HG03521 (cell line): ENCODE measurements around the gene STAC.

Source experiments
- ATAC-seq: cut with Tn5 transposase; IDR thresholded peaks from one replicate; pipeline ENCODE4 v1.9.1; 2021; ENCODE audit warnings: mild to moderate bottlenecking, moderate library complexity; ENCODE audit not compliant: unreplicated experiment

Gene STAC, protein sequence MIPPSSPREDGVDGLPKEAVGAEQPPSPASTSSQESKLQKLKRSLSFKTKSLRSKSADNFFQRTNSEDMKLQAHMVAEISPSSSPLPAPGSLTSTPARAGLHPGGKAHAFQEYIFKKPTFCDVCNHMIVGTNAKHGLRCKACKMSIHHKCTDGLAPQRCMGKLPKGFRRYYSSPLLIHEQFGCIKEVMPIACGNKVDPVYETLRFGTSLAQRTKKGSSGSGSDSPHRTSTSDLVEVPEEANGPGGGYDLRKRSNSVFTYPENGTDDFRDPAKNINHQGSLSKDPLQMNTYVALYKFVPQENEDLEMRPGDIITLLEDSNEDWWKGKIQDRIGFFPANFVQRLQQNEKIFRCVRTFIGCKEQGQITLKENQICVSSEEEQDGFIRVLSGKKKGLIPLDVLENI

DNA sequence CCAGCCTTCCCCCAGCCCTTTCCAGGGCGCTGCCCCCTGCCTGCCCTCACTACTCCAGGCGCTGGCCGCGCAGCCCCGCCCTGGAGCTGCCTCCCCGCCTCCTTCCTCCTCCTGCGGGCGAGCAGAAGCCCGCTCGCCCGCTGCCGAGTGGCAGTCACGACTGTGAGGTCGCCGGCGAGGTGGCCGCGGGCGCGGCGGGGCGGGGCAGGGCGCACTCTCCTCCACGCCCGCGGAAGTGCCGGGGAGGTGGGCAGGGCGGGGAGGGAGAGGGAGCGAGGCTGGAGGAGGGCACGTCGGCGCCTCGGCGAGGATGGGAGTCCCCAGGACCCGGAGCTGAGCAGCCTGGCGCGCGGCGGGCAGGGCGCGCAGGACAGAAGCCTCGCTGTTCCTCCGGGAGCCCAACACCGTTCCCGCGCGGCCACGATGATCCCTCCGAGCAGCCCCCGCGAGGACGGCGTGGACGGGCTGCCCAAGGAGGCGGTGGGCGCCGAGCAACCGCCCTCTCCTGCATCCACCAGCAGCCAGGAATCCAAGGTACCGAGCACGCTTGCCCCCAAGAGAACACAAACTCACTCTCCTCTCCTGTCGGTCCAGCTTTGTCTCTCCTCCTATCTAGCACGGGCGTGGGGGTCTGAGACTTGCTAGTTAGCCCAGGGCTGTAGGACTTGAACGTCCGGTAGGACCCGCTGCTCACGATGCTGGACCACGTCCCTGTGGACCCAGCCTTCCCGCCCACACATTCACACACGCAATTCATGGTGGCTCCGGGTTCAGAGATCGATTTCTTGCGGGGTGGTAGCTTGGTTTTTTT, at the start of gene STAC:
TSS of gene STAC (plus strand) at position 284 of the 811 bp plus-strand sequence. CDS start at position 424, 140 bp downstream.
- ATAC-seq: no peak

DNA sequence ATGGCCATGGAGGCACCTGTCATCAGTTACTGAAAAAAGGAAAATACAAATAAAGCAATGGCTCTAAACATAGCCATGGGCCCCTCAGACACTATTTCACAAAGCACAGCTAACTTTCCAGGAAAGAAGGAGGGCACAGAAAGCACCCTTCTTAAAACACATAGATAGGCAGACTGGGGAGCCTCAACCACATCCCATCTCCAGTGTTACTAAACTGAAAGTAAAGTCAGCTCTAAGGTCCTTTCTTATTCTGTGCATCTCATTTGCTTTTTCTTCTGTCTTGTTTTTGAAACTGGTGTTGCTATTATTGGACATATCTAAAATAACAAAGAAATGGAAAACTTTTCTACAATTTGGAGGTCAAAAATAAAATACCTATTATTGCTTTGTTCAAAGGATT, 48.2 kb upstream of the STAC start:
- ATAC-seq: no peak

DNA sequence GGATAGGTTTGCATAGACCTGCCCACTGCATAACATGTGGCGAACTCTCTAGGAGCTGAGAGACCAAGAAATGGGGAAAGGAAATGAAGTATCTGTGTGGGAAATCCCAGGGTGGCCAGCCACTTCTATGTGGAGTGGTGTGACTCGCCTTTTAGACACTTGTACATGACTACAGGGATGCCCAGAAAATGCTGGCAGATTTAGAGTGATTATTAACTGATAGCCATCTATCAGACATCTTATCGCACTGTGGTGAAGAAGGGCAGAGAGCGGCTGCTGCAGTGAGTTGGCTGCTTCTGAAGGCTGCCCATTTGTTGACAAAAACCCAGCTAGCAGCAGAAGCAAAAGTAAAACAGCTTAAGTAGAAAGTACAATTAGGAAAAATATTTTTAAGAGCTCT, 18.1 kb upstream of the STAC start:
- ATAC-seq: no peak

DNA sequence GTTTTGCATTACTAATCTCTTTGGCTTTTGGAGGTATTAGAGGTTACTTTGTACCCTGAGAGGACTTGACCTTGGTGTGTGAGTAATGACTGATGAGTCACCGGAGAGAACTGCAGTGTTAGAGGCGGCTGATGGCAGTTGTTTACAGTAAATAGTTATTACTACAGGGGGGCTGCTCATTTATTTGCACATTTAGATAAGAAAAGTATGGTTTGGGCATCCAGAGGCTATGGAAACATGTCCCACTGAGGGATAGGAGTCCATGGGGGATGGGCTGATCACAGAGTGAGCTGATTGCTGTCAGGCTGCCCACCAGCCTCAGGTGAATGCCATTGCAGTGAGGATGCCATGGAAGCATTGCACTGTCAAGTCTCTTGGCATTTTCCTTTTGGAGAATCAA, 17.3 kb upstream of the STAC start:
- ATAC-seq: no peak

DNA sequence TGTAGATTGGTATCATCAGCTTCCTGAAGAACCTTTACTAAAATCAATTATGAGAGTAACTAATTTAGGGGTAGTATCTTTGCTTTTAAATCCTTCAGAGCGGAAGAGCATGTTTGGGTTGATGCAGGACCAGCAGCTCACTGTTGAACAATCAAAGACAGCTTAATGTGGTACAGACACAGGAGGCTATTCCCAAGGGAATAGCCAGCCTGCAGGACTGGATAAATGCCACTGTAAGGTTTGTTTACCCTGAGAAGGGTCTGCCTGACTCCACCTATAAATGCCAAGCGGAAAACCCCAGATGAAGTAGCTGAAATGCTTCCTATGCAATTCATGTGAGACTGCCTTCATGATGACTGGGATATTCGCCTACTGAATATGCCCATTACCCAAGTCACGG, 16.0 kb upstream of the STAC start:
- ATAC-seq: no peak

DNA sequence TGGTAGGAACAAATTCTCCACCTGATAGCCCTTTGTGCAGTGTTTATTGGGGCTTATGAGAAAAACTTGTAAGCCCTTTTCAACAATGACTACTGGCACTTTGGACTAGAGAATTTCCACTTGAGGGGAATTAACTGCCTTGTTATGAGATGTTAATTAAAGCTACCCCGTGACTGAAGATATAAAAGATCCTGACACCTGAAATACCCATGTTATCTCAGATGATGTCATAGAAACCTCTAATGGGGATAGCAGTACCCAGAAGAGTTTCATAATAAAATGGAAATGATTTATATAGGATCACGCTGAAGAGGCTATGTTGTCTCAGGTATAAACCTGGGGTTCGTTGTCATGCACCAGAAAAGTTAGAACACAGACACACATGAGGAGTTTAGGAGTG, 14.5 kb upstream of the STAC start:
- no peak for ATAC-seq

DNA sequence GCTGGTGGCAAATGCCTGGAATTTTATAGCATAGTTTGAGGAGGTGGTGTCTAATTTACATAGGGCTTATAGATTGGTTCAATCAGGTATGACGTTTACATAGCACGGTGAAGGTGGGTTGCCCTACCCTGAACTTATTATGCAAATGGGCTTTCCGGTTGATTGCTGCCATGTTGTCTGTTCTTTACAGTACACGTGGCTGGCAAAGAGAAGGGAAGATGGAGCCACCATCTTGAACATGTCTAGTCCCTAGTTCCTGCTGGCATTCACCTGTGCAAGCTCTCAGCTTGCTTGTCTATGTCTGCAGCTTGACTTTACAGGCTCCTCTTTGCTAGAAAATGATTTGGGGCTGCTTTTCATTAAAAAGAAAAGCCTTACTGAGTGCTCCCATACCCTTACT, 14.0 kb upstream of the STAC start:
- ATAC-seq: no peak

DNA sequence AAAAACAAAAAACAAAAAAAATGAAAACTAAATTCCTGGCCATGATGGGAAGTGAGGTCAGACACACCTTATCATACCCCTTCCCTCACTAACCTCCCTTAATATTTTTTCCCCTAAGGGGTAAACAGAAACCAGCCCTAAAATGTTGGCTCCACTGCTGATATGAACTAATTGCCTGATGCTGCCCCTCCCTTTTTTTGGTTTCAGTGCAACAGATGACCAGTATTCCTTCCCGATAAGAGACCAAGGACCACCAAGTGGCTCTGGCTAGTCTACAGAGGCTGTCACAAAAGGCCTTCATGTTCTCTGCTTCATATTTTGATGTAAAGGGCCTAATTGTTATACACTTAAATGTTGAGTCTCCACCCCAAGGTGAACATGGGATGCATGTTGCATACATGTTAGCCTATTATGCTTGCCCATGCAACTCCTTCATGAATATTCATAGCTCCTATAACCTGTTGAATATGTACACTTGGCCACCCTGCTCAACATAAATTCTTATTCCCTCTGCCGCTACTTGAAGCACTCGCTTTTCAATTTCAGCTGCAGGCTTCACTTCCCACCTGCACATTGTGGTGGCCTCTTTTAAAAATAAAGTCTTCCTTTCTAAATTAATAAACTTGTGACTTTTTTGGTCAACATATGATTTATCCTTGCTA, 12.3 kb upstream of the STAC start:
- ATAC-seq: no peak

DNA sequence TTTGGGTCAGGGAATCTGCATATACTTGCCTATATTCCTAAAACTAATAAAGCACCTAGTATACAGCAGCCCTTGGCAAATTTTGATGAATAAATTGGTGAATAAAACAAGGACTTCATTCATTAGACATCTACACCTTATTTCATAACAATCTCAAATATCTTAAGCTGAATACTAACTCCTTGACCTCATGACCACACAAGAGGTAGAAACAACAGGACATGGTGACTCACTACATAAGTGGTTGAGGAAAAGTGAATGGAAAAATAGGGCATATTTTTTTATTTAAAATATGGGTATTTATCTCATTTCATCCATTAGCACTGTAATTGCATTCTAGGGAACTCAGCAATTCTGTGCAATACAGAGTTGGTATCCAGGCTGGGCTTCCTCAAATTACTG, 7.8 kb upstream of the STAC start:
- ATAC-seq: no peak

DNA sequence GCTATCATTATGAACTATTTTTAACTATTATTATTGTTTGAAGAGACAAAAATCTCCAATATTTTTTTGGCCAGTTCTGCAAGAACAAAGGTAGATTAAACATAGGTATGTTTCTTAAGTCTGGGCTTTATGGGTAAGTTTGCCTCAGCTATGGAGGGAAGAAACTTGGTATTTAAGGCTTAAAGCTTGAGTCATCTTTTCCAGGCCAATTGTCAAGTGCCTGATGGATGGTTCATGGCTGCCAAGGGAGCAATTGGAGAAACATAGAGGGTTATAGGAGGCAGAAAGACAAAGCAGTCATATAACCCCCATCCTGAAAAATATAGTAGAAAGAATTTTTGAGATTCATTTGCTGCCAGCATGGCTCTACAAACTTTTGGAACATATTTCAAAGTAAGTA, 7.2 kb upstream of the STAC start:
- no peak for ATAC-seq

DNA sequence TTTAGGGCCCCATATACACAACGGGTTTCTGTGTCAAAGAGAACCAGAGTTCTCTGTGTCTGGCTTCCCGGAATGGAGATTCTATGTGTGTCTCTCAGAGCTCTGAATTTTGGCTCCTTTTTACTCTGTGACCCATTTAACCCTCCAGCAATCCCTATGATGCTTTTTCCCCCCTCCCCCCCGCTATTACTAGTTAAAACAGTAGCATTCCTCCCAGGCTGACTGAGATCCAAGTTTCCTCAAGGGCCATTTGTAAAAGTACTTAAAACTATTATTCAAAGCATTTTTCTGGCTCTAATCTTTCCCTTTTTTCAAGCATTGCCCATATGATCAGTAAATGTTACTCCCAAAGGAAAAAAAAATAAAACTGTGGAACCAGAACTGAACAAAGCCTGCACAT, 6.6 kb upstream of the STAC start:
- no peak for ATAC-seq

DNA sequence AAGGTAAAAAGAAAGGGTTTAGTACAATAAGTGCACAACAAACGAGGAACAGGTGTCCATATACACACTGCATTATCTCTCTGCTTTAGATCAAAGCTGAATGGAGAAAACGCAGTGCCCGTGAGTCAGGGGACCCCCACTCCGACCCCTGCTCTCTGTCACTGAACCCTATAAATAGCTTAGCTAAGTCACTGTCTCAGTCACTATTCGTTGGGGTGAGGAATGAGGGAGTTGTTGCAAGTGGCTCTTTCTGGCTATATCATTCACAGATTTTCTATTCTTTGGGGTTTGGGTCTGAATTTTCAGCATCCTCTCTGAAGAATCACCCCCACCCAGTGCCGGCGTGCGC, 458 bp upstream of the STAC start:
- ATAC-seq: no peak

DNA sequence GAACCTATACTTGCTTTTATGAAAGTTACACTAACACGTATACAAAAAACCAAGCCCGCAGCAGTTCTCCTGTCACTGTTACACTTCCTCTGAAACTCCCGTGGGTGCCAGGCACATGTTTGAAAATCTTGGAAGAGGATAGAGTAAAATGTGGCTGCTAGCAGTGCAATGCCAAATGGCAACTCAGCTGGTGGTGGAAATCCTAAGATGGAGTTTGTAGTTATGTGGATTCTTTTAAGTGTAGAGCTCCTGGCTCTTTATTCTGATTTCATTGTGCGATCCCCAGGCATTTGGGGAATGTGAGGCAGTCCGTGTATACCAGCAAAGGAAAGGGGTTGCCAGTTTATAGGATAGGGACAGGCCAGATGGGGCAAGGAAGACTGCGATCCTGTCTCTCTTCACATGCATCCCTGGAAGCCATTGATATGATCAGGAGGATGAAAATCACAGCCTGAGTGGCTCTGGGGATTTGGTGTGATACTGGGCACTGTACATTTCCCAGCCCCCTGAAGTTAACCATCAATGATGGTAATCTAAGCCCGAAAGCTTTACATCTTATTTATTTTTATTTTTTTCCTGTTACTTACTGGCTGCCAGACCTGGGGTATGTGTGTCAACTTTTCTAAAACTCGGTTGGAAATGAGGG, 1.1 kb downstream of the STAC start:
- no peak for ATAC-seq

DNA sequence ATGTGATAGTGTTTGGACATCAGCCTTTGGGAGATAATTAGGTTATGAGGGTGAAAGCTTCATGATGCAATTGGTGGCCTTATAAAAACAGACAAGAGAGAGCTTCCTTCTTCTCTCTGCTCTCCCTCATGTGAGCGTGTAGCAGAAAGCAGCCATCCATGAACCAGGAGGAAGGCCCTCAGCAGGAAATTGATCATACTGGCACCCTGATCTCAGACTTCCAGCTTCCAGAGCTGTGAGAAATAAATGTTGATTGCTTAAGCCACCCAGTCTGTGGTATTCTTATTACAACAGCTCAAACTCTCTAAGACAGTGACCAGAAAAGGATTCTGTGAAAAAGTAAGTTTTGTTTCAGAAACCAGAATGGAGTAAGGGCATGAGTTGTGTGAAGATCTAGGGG, 13.3 kb downstream of the STAC start:
- ATAC-seq: no peak

DNA sequence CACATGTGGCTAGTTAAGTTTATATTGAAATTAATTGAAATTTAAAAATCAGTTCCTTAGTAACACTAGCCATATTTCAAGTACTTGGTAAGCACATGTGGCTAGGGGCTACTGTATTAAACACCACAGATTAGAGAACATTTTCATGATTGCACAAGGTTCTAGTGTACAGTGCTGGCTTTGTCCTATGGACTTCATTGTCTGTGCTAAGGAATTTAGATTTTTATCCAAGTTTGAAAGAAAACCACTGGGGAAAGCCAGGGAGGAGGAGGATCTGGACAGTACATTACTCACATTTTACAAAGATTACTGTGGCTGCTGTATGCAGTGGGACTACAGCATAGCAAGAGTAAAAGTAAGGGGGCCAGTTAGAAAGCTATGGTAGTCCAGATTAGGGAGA, 13.9 kb downstream of the STAC start:
- no peak for ATAC-seq

DNA sequence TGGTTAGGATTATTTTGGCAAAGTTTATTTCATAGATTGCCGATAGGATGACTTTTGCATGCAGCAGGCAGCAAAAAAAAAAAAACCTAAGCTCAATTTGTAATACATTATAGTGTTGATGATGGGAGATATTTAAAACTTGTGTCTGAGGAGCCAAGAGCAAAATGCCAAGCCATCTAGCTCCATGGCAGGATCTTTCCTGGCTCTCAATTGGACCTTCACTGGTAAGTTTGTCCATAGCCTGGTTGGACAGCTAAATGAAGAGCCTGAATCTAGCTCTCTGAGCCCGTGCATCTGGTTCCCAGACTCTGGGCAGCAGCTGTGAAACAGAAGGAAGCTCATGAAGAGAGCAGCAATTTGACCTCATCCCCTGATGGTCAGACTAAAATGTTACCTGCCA, 17.5 kb downstream of the STAC start:
- no peak for ATAC-seq

DNA sequence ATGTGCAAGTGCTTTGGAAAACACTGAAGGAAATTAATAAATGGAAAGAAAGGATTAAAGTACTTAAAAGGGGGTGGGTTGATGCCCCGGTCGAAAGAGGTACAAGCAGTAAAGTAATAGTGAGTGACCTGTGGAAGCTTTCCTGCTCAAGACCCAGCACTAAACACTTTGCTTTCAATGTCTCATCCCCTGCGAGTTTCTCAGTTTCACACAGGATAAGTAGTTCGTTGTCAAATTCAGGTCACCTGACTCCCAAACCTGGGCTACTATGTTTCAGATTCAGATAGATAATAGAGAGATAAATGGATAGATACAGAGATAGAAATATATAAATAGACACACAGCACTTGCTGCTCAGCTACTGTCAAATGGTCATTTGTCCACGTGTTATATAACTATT, 19.6 kb downstream of the STAC start:
- no peak for ATAC-seq

DNA sequence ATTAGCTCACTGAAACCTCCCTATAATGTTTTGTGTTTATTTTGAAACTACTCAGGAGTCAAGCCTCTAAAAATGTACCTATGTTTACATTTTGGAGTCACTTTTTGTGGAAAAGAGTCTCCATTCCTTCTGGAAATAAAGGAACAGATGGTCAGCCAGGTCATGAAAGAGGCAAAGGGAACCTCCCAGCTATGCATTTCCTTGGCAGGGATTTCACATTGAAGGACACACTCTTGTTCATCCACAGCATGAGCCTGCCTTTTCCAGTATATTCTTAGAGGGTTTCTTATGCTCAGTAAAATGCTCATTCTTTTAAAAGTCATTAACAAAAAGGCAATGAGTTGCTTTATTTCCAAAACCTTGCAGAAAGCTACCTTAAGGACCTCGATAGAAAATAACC, 20.8 kb downstream of the STAC start:
- no peak for ATAC-seq

DNA sequence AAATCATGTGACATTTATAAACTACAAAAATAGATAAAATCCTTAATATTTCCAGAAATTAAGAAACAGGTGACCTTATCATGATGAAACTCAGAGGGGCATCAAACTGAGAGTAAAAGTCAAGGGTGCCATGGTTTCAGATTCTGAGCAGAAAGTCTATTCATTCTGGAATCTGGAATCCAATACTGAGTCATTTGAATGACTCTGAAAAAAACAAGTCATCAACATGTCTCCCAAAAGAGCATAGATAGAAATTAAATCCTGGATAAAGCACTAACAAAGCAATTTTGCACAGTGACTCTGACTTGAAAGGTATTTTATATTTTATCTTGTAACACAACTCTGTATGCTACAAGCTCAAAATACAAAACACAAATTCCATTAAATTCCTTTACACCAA, 23.4 kb downstream of the STAC start:
- ATAC-seq: no peak

DNA sequence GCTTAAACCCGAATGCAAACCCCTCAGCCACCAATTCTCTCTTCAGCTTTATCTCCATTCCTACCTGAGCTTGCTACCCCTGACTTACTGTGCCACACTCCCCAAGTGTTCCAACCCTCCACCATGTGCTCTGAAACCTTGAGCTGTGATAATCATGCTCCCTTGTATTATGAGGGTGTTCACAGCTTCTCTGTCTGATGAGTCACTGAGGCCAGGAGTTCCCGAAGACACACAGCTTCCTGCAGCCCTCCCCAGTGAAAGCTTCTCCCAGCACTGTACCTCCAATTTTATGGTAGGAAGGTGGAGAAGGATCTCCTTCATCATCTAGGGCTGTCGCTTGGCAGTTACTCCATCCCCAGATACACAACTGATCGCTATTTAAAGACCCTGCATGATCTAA, 24.9 kb downstream of the STAC start:
- ATAC-seq: no peak

DNA sequence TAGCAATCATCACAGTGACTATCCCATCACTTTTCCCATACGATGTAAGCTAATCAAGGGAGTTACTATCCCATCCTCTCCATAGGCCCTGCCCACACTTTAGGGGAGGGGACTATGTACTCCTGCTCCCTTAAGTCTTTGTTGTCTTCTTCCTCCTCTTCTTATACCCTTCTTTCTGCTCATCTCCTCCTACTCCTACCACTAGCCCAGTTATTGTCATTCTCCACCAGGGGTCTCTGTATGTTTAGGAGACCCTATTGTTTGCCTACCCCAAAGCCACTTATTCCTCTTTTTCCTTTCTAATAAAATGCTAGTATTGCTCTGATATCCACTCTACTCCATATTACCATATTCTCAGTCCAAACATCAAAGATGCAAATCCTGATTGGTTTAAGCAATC, 27.8 kb downstream of the STAC start:
- no peak for ATAC-seq
